SK-N-SH (cell line): ENCODE data around the gene C1orf159. TPM values are rescaled to one million over a fixed set of nuclear protein-coding genes. Genes with fewer than 3 reads are reported as not detected.

ENCODE experiments used
- CTCF ChIA-PET: fragments of 300-600, 350-600 bp; formaldehyde crosslinking; extraction: SDS; loops from one replicate; lab custom pipeline; 2021; lab: Yijun Ruan, JAX
- POLR2A ChIA-PET: fragments of 350-600 bp; sonication (Branson Sonifier 250); formaldehyde crosslinking; extraction: SDS; loops from one replicate; lab custom pipeline; 2020; ENCODE audit warnings: antibody characterized with exemption, inconsistent platforms; lab: Yijun Ruan, JAX
- DNase-seq: peaks from one replicate; pipeline ENCODE4 v3.0.0; 2012
- H2AFZ ChIP-seq: fragments of 200-600 bp; sonication (generic); 2 replicates; pipeline ENCODE4 v1.8.1; 2016; ENCODE audit warnings: antibody characterized with exemption, mild to moderate bottlenecking, low read depth
- H3F3A ChIP-seq: fragments of 200-600 bp; sonication (generic); replicated peaks from 2 replicates; pipeline ENCODE3; 2016; ENCODE audit warnings: antibody characterized with exemption, mild to moderate bottlenecking; ENCODE audit not compliant: insufficient read depth
- H3K27ac ChIP-seq, 2 experiments: fragments of 200-500 bp in 1 of 2; fragments of 200-600 bp in 1 of 2; sonication (Bioruptor generic) in 1 of 2; sonication (generic), shearing (Covaris generic) in 1 of 2; 2 replicates each; pipeline versions ENCODE4 v1.5.1 to v1.6.1; 2014 to 2016; ENCODE audit warnings: low read depth in 2 of 2, inconsistent platforms in 1 of 2, low read length in 1 of 2, mild to moderate bottlenecking in 1 of 2, mixed read lengths in 1 of 2
- H3K27me3 ChIP-seq: fragments of 200-600 bp; sonication (generic), shearing (Covaris generic); 2 replicates; pipeline ENCODE4 v1.6.1; 2016; ENCODE audit warnings: mixed run types; ENCODE audit not compliant: insufficient read depth
- H3K36me3 ChIP-seq, 2 experiments: fragments of 200-500 bp in 1 of 2; fragments of 200-600 bp in 1 of 2; sonication (Bioruptor generic) in 1 of 2; sonication (generic) in 1 of 2; replicated peaks in 1 of 2; 2 replicates each; pipeline versions ENCODE3 to v1.5.1; 2014 to 2016; ENCODE audit warnings: low read length in 1 of 2, mild to moderate bottlenecking in 1 of 2; ENCODE audit not compliant: insufficient read depth in 2 of 2, control insufficient read depth in 1 of 2
- H3K4me1 ChIP-seq, 2 experiments: fragments of 200-500 bp in 1 of 2; fragments of 200-600 bp in 1 of 2; sonication (Bioruptor generic) in 1 of 2; sonication (generic), shearing (Covaris generic) in 1 of 2; 2 replicates each; pipeline versions ENCODE4 v1.5.1 to v1.6.1; 2014 to 2016; ENCODE audit warnings: low read depth in 1 of 2, low read length in 1 of 2, mixed run types in 1 of 2; ENCODE audit not compliant: insufficient read depth in 2 of 2, control insufficient read depth in 1 of 2
- H3K4me2 ChIP-seq: fragments of 200-600 bp; sonication (generic), shearing (Covaris generic); 2 replicates; pipeline ENCODE4 v1.6.1; 2017; ENCODE audit warnings: mixed run types
- H3K4me3 ChIP-seq, 2 experiments: fragments of 200-500 bp in 1 of 2; fragments of 200-600 bp in 1 of 2; sonication (Bioruptor generic) in 1 of 2; sonication (generic), shearing (Covaris generic) in 1 of 2; 2 replicates each; pipeline versions ENCODE4 v1.5.1 to v1.8.1; 2014 to 2016; ENCODE audit warnings: low read depth in 2 of 2, inconsistent platforms in 1 of 2, low read length in 1 of 2, mild to moderate bottlenecking in 1 of 2, mixed read lengths in 1 of 2, moderate library complexity in 1 of 2
- H3K79me2 ChIP-seq: fragments of 200-600 bp; sonication (generic); 2 replicates; pipeline ENCODE4 v1.8.1; 2017; ENCODE audit warnings: mild to moderate bottlenecking; ENCODE audit not compliant: insufficient read depth
- H3K9ac ChIP-seq: fragments of 200-600 bp; sonication (generic); 2 replicates; pipeline ENCODE4 v1.6.1; 2017; ENCODE audit warnings: mixed run types
- H3K9me2 ChIP-seq: fragments of 200-600 bp; sonication (generic); 2 replicates; pipeline ENCODE4 v1.6.1; 2017; ENCODE audit warnings: mixed run types
- H3K9me3 ChIP-seq: fragments of 200-600 bp; sonication (generic); 2 replicates; pipeline ENCODE4 v1.6.1; 2017; ENCODE audit warnings: mixed run types, mild to moderate bottlenecking, moderate library complexity
- H4K20me1 ChIP-seq: fragments of 200-600 bp; sonication (generic); 2 replicates; pipeline ENCODE4 v1.6.1; 2017; ENCODE audit warnings: mild to moderate bottlenecking, mixed run types; ENCODE audit not compliant: insufficient read depth
- CHD2 ChIP-seq: fragments of 150-350 bp; IDR thresholded peaks from 2 replicates; pipeline ENCODE4 v1.6.1; 2018; ENCODE audit warnings: low read length; ENCODE audit not compliant: partially characterized antibody
- ELF1 ChIP-seq: IDR thresholded peaks from 2 replicates; pipeline ENCODE4 v1.4.0; 2012
- EP300 ChIP-seq, 2 experiments: IDR thresholded peaks; 2 replicates each; pipeline versions ENCODE4 v1.4.0 to v1.6.1; 2012; ENCODE audit warnings: borderline replicate concordance in 1 of 2, low read depth in 1 of 2, low read length in 1 of 2
- EZH2phosphoT487 ChIP-seq: fragments of 200-600 bp; sonication (generic); IDR thresholded peaks from 2 replicates; pipeline ENCODE4 v1.6.1; 2017; ENCODE audit warnings: low read depth, mixed run types, mild to moderate bottlenecking, antibody characterized with exemption, moderate library complexity, borderline replicate concordance
- GABPA ChIP-seq: IDR thresholded peaks from 2 replicates; pipeline ENCODE4 v1.4.0; 2012; ENCODE audit warnings: low read depth, mild to moderate bottlenecking
- MXI1 ChIP-seq: IDR thresholded peaks from 2 replicates; pipeline ENCODE4 v1.6.1; 2012; ENCODE audit warnings: mild to moderate bottlenecking, low read depth, low read length, improper control_type of control experiment
- NRF1 ChIP-seq: IDR thresholded peaks from 2 replicates; pipeline ENCODE4 v1.6.1; 2012; ENCODE audit warnings: low read depth, mild to moderate bottlenecking, low read length
- PBX3 ChIP-seq: IDR thresholded peaks from 2 replicates; pipeline ENCODE4; 2012
- POLR2AphosphoS5 ChIP-seq: IDR thresholded peaks from 2 replicates; pipeline ENCODE4 v1.6.1; 2012; ENCODE audit warnings: low read depth, low read length
- RAD21 ChIP-seq: IDR thresholded peaks from 2 replicates; pipeline ENCODE4 v1.6.1; 2012; ENCODE audit warnings: mild to moderate bottlenecking, low read length
- RCOR1 ChIP-seq: fragments of 150-350 bp; IDR thresholded peaks from 2 replicates; pipeline ENCODE4 v1.6.1; 2017; ENCODE audit warnings: antibody characterized with exemption, low read length
- RXRA ChIP-seq: IDR thresholded peaks from 2 replicates; pipeline ENCODE4 v1.4.0; 2012; ENCODE audit warnings: low read depth, mild to moderate bottlenecking, borderline replicate concordance
- SIN3A ChIP-seq: IDR thresholded peaks from 2 replicates; pipeline ENCODE4 v1.6.1; 2012; ENCODE audit warnings: low read depth, mild to moderate bottlenecking, low read length, moderate library complexity, borderline replicate concordance
- TAF1 ChIP-seq: IDR thresholded peaks from 2 replicates; pipeline ENCODE4 v1.6.1; 2012; ENCODE audit warnings: low read depth, mild to moderate bottlenecking, low read length, moderate library complexity, borderline replicate concordance
- TEAD4 ChIP-seq: IDR thresholded peaks from 2 replicates; pipeline ENCODE4 v1.4.0; 2012; ENCODE audit warnings: mild to moderate bottlenecking, borderline replicate concordance; ENCODE audit not compliant: insufficient read depth
- USF1 ChIP-seq: IDR thresholded peaks from 2 replicates; pipeline ENCODE4 v1.4.0; 2012; ENCODE audit warnings: low read depth, borderline replicate concordance
- YY1 ChIP-seq: IDR thresholded peaks from 2 replicates; pipeline ENCODE4 v1.4.0; 2012; ENCODE audit warnings: low read depth, mild to moderate bottlenecking
- WGBS: methylation state at CpG from one replicate; pipeline ENCODE4 v1.1.6; 2017; ENCODE audit warnings: low lambda C conversion rate; 5-methylcytosine and 5-hydroxymethylcytosine counted together
- polyA plus RNA-seq, 3 experiments: library from polyadenylated mRNA; depleted of rRNA; stranded (reverse); fragments of >200 nt; gene quantifications; 2 replicates each; pipeline ENCODE4 v1.2.3, GENCODE V29; 2012
- TF ChIP-seq, protein P1 (sequence below): IDR thresholded peaks from 2 replicates; pipeline ENCODE4 v1.6.1; 2012; ENCODE audit warnings: mild to moderate bottlenecking, low read depth, low read length, moderate library complexity
- TF ChIP-seq, protein P2 (sequence below): fragments of 150-350 bp; IDR thresholded peaks from 2 replicates; pipeline ENCODE4 v1.6.1; 2017; ENCODE audit warnings: antibody characterized with exemption, low read length, low read depth, borderline replicate concordance

C1orf159 gene
- polyA plus RNA-seq, 1 of the 3 experiments (the other 2 are of a cell fraction), result 10.2 TPM

GRCh38 chr1:1046767-1047166, 69.1 kb downstream of the C1orf159 start:
- no peaks in the 10 kb centered on the region for H3K4me1 ChIP-seq
- no peak overlapping the region for H3K4me3 ChIP-seq
- TF ChIP-seq CHD2 (no peak), ELF1 (no peak), NRF1 (no peak), EP300 (IDR thresholded peaks at IDR 0.05; ENCODE audit: borderline replicate concordance in 1 of 2, low read depth in 1 of 2, low read length in 1 of 2) (no peak), GABPA (no peak), TAF1 (no peak), EZH2phosphoT487 (no peak), PBX3 (no peak), SIN3A (no peak)
- TF ChIP-seq, all 33 proteins: peak for 0
- no peak overlapping the region for H3K9ac ChIP-seq
- H2AFZ ChIP-seq, result no peak overlapping the region
- DNase-seq, result no peak
- WGBS, result no CpG with 5 or more reads among the region's 26 CpGs
- ChIA-PET CTCF (interaction anchor here (1.5 kb wide), 1 partner anchor 17 kb away, joined by 3 read pairs; no protein-coding TSS in a partner anchor), POLR2A (no interaction called here)
- H3K79me2 ChIP-seq, result no peaks in the 10 kb centered on the region
- no peaks in the 10 kb centered on the region for H3K9me3 ChIP-seq
- H3K4me2 ChIP-seq, result no peak overlapping the region
- H4K20me1 ChIP-seq, result no peaks in the 10 kb centered on the region
- no peaks in the 10 kb centered on the region for H3F3A ChIP-seq
- peaks cover 0 to 25% of the 10 kb centered on the region in 2 experiments for H3K36me3 ChIP-seq
- H3K27me3 ChIP-seq, result no peaks in the 10 kb centered on the region
- no peak overlapping the region for H3K27ac ChIP-seq
- H3K9me2 ChIP-seq, result no peaks in the 10 kb centered on the region

DNA sequence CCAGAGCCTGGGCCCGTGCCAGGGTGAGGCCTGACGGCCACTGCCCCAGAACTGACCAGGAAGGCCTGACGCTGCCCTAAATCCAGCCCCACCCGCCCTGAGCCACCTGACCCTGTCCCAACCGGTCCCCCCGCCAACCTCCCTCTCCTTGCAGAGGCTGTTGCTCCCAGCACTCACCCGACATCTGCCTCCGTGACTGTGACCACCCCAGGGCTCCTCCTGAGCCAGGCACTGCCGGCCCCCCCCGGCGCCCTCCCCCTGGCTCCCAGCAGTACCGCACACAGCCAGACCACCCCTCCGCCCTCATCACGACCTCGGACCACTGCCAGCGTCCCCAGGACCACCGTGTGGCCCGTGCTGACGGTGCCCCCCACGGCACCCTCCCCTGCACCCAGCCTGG, 69.6 kb downstream of the C1orf159 start:
- ChIA-PET POLR2A (no interaction called here), CTCF (no interaction called here)
- no peak for DNase-seq
- Histone ChIP-seq H3K4me1 (peaks cover 0 to under 1% of the 10 kb centered on the region in 2 experiments; a peak in 1 of 4 replicates), H3K9ac (no peak overlapping the region), H3K27me3 (no peaks in the 10 kb centered on the region), H3K9me2 (no peaks in the 10 kb centered on the region), H3F3A (no peaks in the 10 kb centered on the region), H3K27ac (no peak overlapping the region), H3K4me3 (no peak overlapping the region), H3K4me2 (no peak overlapping the region), H3K9me3 (no peaks in the 10 kb centered on the region), H3K79me2 (no peaks in the 10 kb centered on the region), H4K20me1 (no peaks in the 10 kb centered on the region)
- WGBS, result 100% methylated on average over 12 of the region's 20 CpGs
- TF ChIP-seq, protein P1, sequence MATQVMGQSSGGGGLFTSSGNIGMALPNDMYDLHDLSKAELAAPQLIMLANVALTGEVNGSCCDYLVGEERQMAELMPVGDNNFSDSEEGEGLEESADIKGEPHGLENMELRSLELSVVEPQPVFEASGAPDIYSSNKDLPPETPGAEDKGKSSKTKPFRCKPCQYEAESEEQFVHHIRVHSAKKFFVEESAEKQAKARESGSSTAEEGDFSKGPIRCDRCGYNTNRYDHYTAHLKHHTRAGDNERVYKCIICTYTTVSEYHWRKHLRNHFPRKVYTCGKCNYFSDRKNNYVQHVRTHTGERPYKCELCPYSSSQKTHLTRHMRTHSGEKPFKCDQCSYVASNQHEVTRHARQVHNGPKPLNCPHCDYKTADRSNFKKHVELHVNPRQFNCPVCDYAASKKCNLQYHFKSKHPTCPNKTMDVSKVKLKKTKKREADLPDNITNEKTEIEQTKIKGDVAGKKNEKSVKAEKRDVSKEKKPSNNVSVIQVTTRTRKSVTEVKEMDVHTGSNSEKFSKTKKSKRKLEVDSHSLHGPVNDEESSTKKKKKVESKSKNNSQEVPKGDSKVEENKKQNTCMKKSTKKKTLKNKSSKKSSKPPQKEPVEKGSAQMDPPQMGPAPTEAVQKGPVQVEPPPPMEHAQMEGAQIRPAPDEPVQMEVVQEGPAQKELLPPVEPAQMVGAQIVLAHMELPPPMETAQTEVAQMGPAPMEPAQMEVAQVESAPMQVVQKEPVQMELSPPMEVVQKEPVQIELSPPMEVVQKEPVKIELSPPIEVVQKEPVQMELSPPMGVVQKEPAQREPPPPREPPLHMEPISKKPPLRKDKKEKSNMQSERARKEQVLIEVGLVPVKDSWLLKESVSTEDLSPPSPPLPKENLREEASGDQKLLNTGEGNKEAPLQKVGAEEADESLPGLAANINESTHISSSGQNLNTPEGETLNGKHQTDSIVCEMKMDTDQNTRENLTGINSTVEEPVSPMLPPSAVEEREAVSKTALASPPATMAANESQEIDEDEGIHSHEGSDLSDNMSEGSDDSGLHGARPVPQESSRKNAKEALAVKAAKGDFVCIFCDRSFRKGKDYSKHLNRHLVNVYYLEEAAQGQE, result no peak
- TF ChIP-seq, protein P2, sequence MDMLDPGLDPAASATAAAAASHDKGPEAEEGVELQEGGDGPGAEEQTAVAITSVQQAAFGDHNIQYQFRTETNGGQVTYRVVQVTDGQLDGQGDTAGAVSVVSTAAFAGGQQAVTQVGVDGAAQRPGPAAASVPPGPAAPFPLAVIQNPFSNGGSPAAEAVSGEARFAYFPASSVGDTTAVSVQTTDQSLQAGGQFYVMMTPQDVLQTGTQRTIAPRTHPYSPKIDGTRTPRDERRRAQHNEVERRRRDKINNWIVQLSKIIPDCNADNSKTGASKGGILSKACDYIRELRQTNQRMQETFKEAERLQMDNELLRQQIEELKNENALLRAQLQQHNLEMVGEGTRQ, result no peak
- TF ChIP-seq PBX3 (no peak), TAF1 (no peak), TEAD4 (no peak), SIN3A (no peak), RCOR1 (no peak), RXRA (no peak), ELF1 (no peak), EZH2phosphoT487 (no peak), RAD21 (no peak), CHD2 (no peak), POLR2AphosphoS5 (no peak), MXI1 (no peak), YY1 (no peak), USF1 (no peak)
- TF ChIP-seq, all 33 proteins: peak for 0
- peaks cover 0 to 25% of the 10 kb centered on the region in 2 experiments for H3K36me3 ChIP-seq
- H2AFZ ChIP-seq, result no peak overlapping the region
